Osteoblast (primary cell): Measurements from ENCODE around the gene LRAT. TPM values are rescaled to one million over a fixed set of nuclear protein-coding genes. Genes with fewer than 3 reads are reported as not detected.
"Not testable (repeated sequence)": the region's sequence is repeated elsewhere in the genome, so short reads cannot be mapped to it uniquely, and the experiment has no call there.

ENCODE experiments used
- DNase-seq: peaks from one replicate; pipeline ENCODE4 v3.0.0; 2011; ENCODE audit warnings: low spot score, mixed read lengths; ENCODE audit not compliant: insufficient read length; ENCODE audit errors: missing footprints
- H2AFZ ChIP-seq: 2 replicates; pipeline ENCODE4 v1.6.0; 2011; ENCODE audit warnings: mild to moderate bottlenecking, low read length
- H3K27ac ChIP-seq: 2 replicates; pipeline ENCODE4 v1.5.1; 2011; ENCODE audit warnings: mild to moderate bottlenecking, low read depth, low read length, moderate library complexity
- H3K27me3 ChIP-seq: 2 replicates; pipeline ENCODE4 v1.6.0; 2012; ENCODE audit warnings: mild to moderate bottlenecking, control low read depth, inconsistent platforms, low read length, moderate library complexity; ENCODE audit not compliant: insufficient read depth
- H3K36me3 ChIP-seq: 2 replicates; pipeline ENCODE4 v1.5.1; 2011; ENCODE audit warnings: mild to moderate bottlenecking, low read length, control low read depth, moderate library complexity; ENCODE audit not compliant: insufficient read depth
- H3K4me1 ChIP-seq: 2 replicates; pipeline ENCODE4 v1.5.1; 2011; ENCODE audit warnings: mild to moderate bottlenecking, low read length, control low read depth, moderate library complexity; ENCODE audit not compliant: insufficient read depth
- H3K4me2 ChIP-seq: 2 replicates; pipeline ENCODE4 v1.6.0; 2011; ENCODE audit warnings: mild to moderate bottlenecking, low read length; ENCODE audit not compliant: insufficient read depth
- H3K4me3 ChIP-seq: fragments of 200-600 bp; sonication (generic); 3 replicates; pipeline ENCODE4 v1.5.1; 2012; ENCODE audit warnings: mild to moderate bottlenecking, low read length, inconsistent platforms; ENCODE audit not compliant: insufficient read depth
- H3K79me2 ChIP-seq: 2 replicates; pipeline ENCODE4 v1.6.0; 2012; ENCODE audit warnings: mild to moderate bottlenecking, low read length, control low read depth, inconsistent platforms; ENCODE audit not compliant: insufficient read depth
- H3K9me3 ChIP-seq: 2 replicates; pipeline ENCODE4 v1.5.1; 2011; ENCODE audit warnings: low read depth, low read length, control low read depth
- H4K20me1 ChIP-seq: 2 replicates; pipeline ENCODE4 v1.6.0; 2012; ENCODE audit warnings: mild to moderate bottlenecking, low read length, control low read depth; ENCODE audit not compliant: insufficient read depth
- total RNA-seq: library from RNA; depleted of rRNA; stranded (reverse); fragments of >200 nt; gene quantifications from 2 replicates; pipeline ENCODE4 v1.2.3, GENCODE V29; 2012
- TF ChIP-seq, protein P1 (sequence below): IDR thresholded peaks from 2 replicates; pipeline ENCODE4 v1.5.1; 2011; ENCODE audit warnings: mild to moderate bottlenecking, low read depth, low read length, moderate library complexity; ENCODE audit errors: extremely low read depth

LRAT gene
- total RNA-seq, 1 donor, result not detected

DNA sequence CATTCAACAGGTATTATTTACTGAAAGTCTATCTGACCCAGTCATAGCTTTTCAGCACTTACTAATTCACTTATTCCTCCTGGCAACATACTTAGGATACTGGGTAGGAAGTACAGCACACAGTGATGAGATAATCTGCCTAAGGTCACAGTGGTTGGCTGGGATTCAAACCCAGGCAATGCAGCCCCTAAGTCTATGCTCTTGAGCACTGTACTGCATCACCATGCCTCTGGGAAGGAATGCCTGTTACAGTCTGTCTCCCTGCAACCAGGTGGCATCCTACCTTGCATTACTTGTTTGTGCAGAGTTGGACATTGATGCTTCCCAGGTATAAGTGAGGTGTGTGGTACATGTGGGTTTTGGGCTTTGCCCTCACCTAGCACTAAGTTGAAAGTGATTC lies 21.5 kb upstream of the LRAT start:
- Histone ChIP-seq H3K9me3 (no peaks in the 10 kb centered on the region), H3K79me2 (no peaks in the 10 kb centered on the region), H4K20me1 (no peaks in the 10 kb centered on the region), H3K4me3 (no peak overlapping the region), H3K4me1 (no peaks in the 10 kb centered on the region), H2AFZ (no peak overlapping the region), H3K36me3 (no peaks in the 10 kb centered on the region), H3K27me3 (no peaks in the 10 kb centered on the region), H3K27ac (no peak overlapping the region), H3K4me2 (no peak overlapping the region)
- no peak for DNase-seq
- TF ChIP-seq, protein P1, sequence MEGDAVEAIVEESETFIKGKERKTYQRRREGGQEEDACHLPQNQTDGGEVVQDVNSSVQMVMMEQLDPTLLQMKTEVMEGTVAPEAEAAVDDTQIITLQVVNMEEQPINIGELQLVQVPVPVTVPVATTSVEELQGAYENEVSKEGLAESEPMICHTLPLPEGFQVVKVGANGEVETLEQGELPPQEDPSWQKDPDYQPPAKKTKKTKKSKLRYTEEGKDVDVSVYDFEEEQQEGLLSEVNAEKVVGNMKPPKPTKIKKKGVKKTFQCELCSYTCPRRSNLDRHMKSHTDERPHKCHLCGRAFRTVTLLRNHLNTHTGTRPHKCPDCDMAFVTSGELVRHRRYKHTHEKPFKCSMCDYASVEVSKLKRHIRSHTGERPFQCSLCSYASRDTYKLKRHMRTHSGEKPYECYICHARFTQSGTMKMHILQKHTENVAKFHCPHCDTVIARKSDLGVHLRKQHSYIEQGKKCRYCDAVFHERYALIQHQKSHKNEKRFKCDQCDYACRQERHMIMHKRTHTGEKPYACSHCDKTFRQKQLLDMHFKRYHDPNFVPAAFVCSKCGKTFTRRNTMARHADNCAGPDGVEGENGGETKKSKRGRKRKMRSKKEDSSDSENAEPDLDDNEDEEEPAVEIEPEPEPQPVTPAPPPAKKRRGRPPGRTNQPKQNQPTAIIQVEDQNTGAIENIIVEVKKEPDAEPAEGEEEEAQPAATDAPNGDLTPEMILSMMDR, result no peak

DNA sequence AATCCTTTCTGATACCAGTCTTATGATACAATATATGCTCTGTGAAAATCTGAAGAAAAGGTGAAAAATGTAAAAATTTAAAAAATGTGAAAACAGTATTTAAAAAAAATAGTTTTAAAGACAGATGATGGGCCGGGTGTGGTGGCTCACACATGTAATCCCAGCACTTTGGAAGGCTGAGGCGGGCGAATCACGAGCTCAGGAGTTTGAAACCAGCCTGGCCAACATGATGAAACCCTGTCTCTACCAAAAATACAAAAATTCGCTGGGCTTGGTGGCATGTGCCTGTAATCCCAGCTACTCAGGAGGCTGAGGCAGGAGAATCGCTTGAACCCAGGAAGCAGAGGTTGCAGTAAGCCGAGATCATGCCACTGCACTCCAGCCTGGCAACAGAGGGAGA lies 20.2 kb upstream of the LRAT start:
- not testable (repeated sequence) for H3K4me1 ChIP-seq, H4K20me1 ChIP-seq, H2AFZ ChIP-seq, H3K4me2 ChIP-seq, H3K27ac ChIP-seq, H3K36me3 ChIP-seq, DNase-seq, H3K27me3 ChIP-seq, H3K9me3 ChIP-seq, H3K4me3 ChIP-seq, H3K79me2 ChIP-seq

DNA sequence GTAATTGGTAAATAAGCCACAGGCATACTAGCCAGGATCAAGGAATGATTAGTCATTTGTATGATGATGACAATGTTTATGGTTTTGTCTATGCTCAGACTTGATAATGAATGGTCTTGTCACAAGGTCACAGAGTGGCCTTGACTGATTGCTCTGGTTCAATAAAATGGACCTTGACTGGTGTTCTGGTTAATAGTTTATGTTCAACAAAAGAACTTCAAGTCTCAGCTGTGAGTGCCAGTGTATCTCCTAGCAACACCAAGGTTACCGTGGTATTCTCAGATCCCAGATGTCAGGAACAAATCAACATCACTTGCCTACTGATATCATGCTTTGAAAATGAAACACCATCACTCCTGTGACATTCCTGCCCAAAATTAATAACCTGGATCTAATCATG lies 16.3 kb upstream of the LRAT start:
- no peak overlapping the region for H2AFZ ChIP-seq
- DNase-seq, result no peak
- no peaks in the 10 kb centered on the region for H3K27me3 ChIP-seq
- no peak overlapping the region for H3K4me2 ChIP-seq
- no peaks in the 10 kb centered on the region for H4K20me1 ChIP-seq
- H3K79me2 ChIP-seq, result no peaks in the 10 kb centered on the region
- H3K27ac ChIP-seq, result no peak overlapping the region
- H3K4me1 ChIP-seq, result no peaks in the 10 kb centered on the region
- TF ChIP-seq, protein P1, result no peak
- H3K9me3 ChIP-seq, result no peaks in the 10 kb centered on the region
- no peak overlapping the region for H3K4me3 ChIP-seq
- H3K36me3 ChIP-seq, result no peaks in the 10 kb centered on the region

DNA sequence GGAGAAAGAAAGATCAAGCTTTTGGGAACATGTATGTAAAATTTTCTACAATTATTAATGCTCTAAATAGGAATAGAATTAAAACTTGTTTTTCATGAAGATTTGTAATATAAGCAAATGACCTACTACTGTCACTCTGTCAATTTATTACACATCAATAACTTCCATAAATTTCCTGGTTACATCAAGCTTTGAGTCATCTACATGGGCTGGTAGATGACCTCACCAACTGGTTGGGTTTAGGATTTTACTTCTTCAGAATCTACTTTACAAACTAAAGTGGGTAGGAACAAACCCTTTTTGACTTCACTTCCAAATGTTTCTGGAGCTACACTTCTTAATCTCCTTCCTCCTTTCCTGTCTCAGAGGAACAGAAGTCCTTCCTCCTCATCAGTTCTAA lies 12.0 kb upstream of the LRAT start:
- Histone ChIP-seq H2AFZ (no peak overlapping the region), H3K27ac (no peak overlapping the region), H3K4me3 (no peak overlapping the region), H3K9me3 (no peaks in the 10 kb centered on the region), H3K27me3 (no peaks in the 10 kb centered on the region), H4K20me1 (no peaks in the 10 kb centered on the region), H3K36me3 (no peaks in the 10 kb centered on the region), H3K4me1 (no peaks in the 10 kb centered on the region), H3K4me2 (no peak overlapping the region), H3K79me2 (no peaks in the 10 kb centered on the region)
- DNase-seq, result no peak
- TF ChIP-seq, protein P1, result no peak

DNA sequence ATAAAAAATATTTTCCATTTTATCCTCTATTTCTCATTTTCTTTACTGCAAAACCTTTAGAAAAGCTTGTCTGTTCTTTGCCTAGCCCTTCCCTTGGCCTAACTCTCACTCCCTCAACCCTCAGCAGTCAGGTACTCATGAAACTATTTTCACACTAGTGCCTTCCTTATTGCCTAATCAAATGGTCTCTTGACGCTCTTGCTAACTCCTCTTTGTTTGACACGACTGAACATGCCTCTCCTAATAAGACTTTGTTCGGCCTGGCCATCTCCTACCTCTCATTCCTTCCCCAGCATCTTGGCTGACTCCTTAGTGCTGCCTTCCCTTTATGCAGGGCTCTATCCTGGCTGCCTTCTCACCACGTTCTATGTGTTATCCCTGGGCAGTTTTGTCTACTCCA lies 11.1 kb upstream of the LRAT start:
- no peaks in the 10 kb centered on the region for H3K9me3 ChIP-seq
- no peaks in the 10 kb centered on the region for H3K27me3 ChIP-seq
- H3K79me2 ChIP-seq, result no peaks in the 10 kb centered on the region
- no peak overlapping the region for H3K4me2 ChIP-seq
- no peak for DNase-seq
- H4K20me1 ChIP-seq, result no peaks in the 10 kb centered on the region
- no peaks in the 10 kb centered on the region for H3K4me1 ChIP-seq
- TF ChIP-seq, protein P1, result no peak
- H3K36me3 ChIP-seq, result no peaks in the 10 kb centered on the region
- H3K4me3 ChIP-seq, result no peak overlapping the region
- H2AFZ ChIP-seq, result no peak overlapping the region
- no peak overlapping the region for H3K27ac ChIP-seq
